HepG2 (cell line): ENCODE data around the gene CARS2. TPM values are rescaled to one million over a fixed set of nuclear protein-coding genes. Genes with fewer than 3 reads are reported as not detected.

ENCODE experiments used
- ATAC-seq: fragments of 200-7000 bp; cut with Tn5 transposase; 3 replicates; pipeline ENCODE4 v1.9.1; 2020; ENCODE audit warnings: mild to moderate bottlenecking, moderate library complexity
- BruUV-seq: library from RNA; stranded (reverse); fragments of 400-500 nt; replicated peaks from 2 replicates; lab custom pipeline; 2021; lab: Mats Ljungman, UMichigan
- CTCF ChIA-PET: fragments of 300-600 bp; formaldehyde crosslinking; extraction: SDS; loops from one replicate; lab custom pipeline; 2021; ENCODE audit warnings: low total read pairs, inconsistent platforms, low intra/inter-chr PET ratio; lab: Yijun Ruan, JAX
- POLR2A ChIA-PET: fragments of 350-600 bp; sonication (Branson Sonifier 250); formaldehyde crosslinking; loops from one replicate; lab custom pipeline; 2020; ENCODE audit warnings: antibody characterized with exemption, inconsistent platforms; lab: Yijun Ruan, JAX
- DNase-seq: peaks from one replicate; pipeline ENCODE4 v3.0.0-alpha.2; 2015; ENCODE audit warnings: low spot score
- FAIRE-seq: peaks from 3 replicates; lab custom pipeline; 2011; peaks lifted over from hg19 to GRCh38; lab: Jason Lieb, UNC
- H2AFZ ChIP-seq: one replicate; pipeline ENCODE4 v1.6.1; 2011; ENCODE audit warnings: low read length, inconsistent platforms
- H3K27ac ChIP-seq: fragments of 300-600 bp; 3 replicates; pipeline ENCODE4 v1.8.0; 2011; ENCODE audit warnings: mixed run types, mild to moderate bottlenecking, mixed read lengths, low read length, inconsistent platforms; ENCODE audit not compliant: insufficient read depth; ENCODE audit errors: extremely low read length
- H3K27me3 ChIP-seq, 2 experiments: fragments of 200-600 bp in 1 of 2; 2 replicates in 1 of 2; 3 replicates in 1 of 2; pipeline versions ENCODE4 v1.6.0 to v1.8.0; 2011; ENCODE audit warnings: low read length in 2 of 2, mild to moderate bottlenecking in 2 of 2, moderate library complexity in 2 of 2, inconsistent platforms in 1 of 2; ENCODE audit not compliant: insufficient read depth in 2 of 2, control insufficient read depth in 1 of 2
- H3K36me3 ChIP-seq, 2 experiments: fragments of 200-600 bp in 1 of 2; replicated peaks in 1 of 2; 2 replicates in 1 of 2; 3 replicates in 1 of 2; pipeline versions ENCODE4 v1.5.1 to v1.8.0; 2011; ENCODE audit warnings: low read length in 2 of 2, inconsistent platforms in 1 of 2; ENCODE audit not compliant: insufficient read depth in 2 of 2, control insufficient read depth in 1 of 2
- H3K4me1 ChIP-seq: 2 replicates; pipeline ENCODE4 v1.5.1; 2012; ENCODE audit warnings: low read length, inconsistent platforms; ENCODE audit not compliant: insufficient read depth
- H3K4me2 ChIP-seq: 2 replicates; pipeline ENCODE4 v1.6.0; 2011; ENCODE audit warnings: low read depth, low read length, inconsistent platforms
- H3K4me3 ChIP-seq, 3 experiments: fragments of 200-600 bp in 1 of 3; sonication (generic), shearing (Covaris generic) in 1 of 3; replicated peaks in 1 of 3; 2 replicates each; pipeline ENCODE4 v1.5.1; 2011 to 2016; ENCODE audit warnings: low read length in 3 of 3, inconsistent platforms in 2 of 3, low read depth in 2 of 3, mild to moderate bottlenecking in 2 of 3, control low read depth in 1 of 3, mixed read lengths in 1 of 3; ENCODE audit not compliant: insufficient read depth in 1 of 3
- H3K79me2 ChIP-seq: one replicate; pipeline ENCODE4 v1.6.1; 2011; ENCODE audit warnings: low read length, inconsistent platforms; ENCODE audit not compliant: insufficient read depth
- H3K9ac ChIP-seq: 2 replicates; pipeline ENCODE4 v1.6.0; 2011; ENCODE audit warnings: mild to moderate bottlenecking, low read depth, low read length, inconsistent platforms; ENCODE audit not compliant: insufficient read depth
- H3K9me3 ChIP-seq: 2 replicates; pipeline ENCODE4 v1.5.1; 2012; ENCODE audit warnings: mild to moderate bottlenecking, low read length
- H4K20me1 ChIP-seq: 2 replicates; pipeline ENCODE4 v1.6.0; 2011; ENCODE audit warnings: inconsistent platforms, mild to moderate bottlenecking, low read length, moderate library complexity; ENCODE audit not compliant: insufficient read depth
- ADNP ChIP-seq: sonication (generic); formaldehyde crosslinking; IDR thresholded peaks from 2 replicates; pipeline ENCODE4 v1.4.0; 2020; ENCODE audit warnings: missing genetic modification reagents
- CREB1 ChIP-seq, 2 experiments: fragments of 450-650 bp in 1 of 2; IDR thresholded peaks; 2 replicates each; pipeline ENCODE4 v1.6.1; 2016 to 2017; ENCODE audit warnings: control low read depth in 1 of 2, mild to moderate bottlenecking in 1 of 2, missing compliant biosample characterization in 1 of 2, missing genetic modification characterization in 1 of 2
- EED ChIP-seq: sonication (generic); formaldehyde crosslinking; IDR thresholded peaks from 2 replicates; pipeline ENCODE4 v1.5.0; 2020; ENCODE audit warnings: mild to moderate bottlenecking, missing genetic modification reagents
- IRF2 ChIP-seq: IDR thresholded peaks from 2 replicates; pipeline ENCODE4 v1.6.1; 2018; ENCODE audit warnings: missing genetic modification reagents, missing compliant biosample characterization
- NAIF1 ChIP-seq: sonication (generic); formaldehyde crosslinking; IDR thresholded peaks from 2 replicates; pipeline ENCODE4 v1.5.0; 2020; ENCODE audit warnings: mild to moderate bottlenecking, missing genetic modification reagents, borderline replicate concordance
- STAG1 ChIP-seq: sonication (generic); formaldehyde crosslinking; IDR thresholded peaks from 2 replicates; pipeline ENCODE4 v1.4.0; 2020; ENCODE audit warnings: missing genetic modification reagents
- TAF1 ChIP-seq: sonication (generic); formaldehyde crosslinking; IDR thresholded peaks from 2 replicates; pipeline ENCODE4 v1.4.0; 2020; ENCODE audit warnings: missing genetic modification reagents
- TEAD2 ChIP-seq: sonication (generic); formaldehyde crosslinking; IDR thresholded peaks from 2 replicates; pipeline ENCODE4 v1.9.0; 2021; ENCODE audit warnings: missing genetic modification reagents
- YEATS2 ChIP-seq: sonication (generic); formaldehyde crosslinking; IDR thresholded peaks from 2 replicates; pipeline ENCODE4 v1.4.0; 2020; ENCODE audit warnings: missing genetic modification reagents, borderline replicate concordance
- ZNF275 ChIP-seq: sonication (generic); formaldehyde crosslinking; IDR thresholded peaks from 2 replicates; pipeline ENCODE4 v1.8.0; 2022; ENCODE audit warnings: missing genetic modification reagents, mild to moderate bottlenecking, inconsistent platforms, borderline replicate concordance
- ZNF337 ChIP-seq: sonication (generic); formaldehyde crosslinking; IDR thresholded peaks from 2 replicates; pipeline ENCODE4 v1.5.1; 2020; ENCODE audit warnings: missing genetic modification reagents, low read depth, mild to moderate bottlenecking, borderline replicate concordance
- ZNF549 ChIP-seq: sonication (generic); formaldehyde crosslinking; IDR thresholded peaks from 2 replicates; pipeline ENCODE4 v1.5.0; 2020; ENCODE audit warnings: missing genetic modification reagents
- ZNF572 ChIP-seq: sonication (generic); formaldehyde crosslinking; IDR thresholded peaks from 2 replicates; pipeline ENCODE4 v1.5.1; 2020; ENCODE audit warnings: mild to moderate bottlenecking, missing genetic modification reagents
- WGBS: methylation state at CpG from one replicate; pipeline ENCODE4 v1.1.6; 2017; ENCODE audit warnings: low lambda C conversion rate; 5-methylcytosine and 5-hydroxymethylcytosine counted together
- in situ Hi-C: cut with HindIII; loops from 2 replicates; pipeline ENCODE4 v1.10.0; 2017; ENCODE audit warnings: low pct_unique_long_range_greater_than_20kb; ENCODE audit not compliant: extremely low pct_ligation_motif_present
- intact Hi-C: fragments of 100-400 bp; cut with micrococcal nuclease; formaldehyde crosslinking; loops from one replicate; pipeline ENCODE4 v1.10.0; 2022; ENCODE audit not compliant: unreplicated experiment
- polyA plus RNA-seq, 8 experiments: library from polyadenylated mRNA; depleted of rRNA in 3 of 8; stranded (reverse) in 7 of 8; unstranded in 1 of 8; fragments of >200 nt; fragmentation: Illumina TruSeq in 4 of 8; extraction: Trizol in 4 of 8; gene quantifications; 2 replicates each; pipeline versions ENCODE4 v1.2.1 to v1.2.3, GENCODE V29; 2011 to 2016; ENCODE audit warnings: low read depth in 4 of 8, missing spikeins in 1 of 8, mixed read lengths in 1 of 8; ENCODE audit not compliant: insufficient read depth in 1 of 8
- total RNA-seq, 5 experiments: library from RNA; depleted of rRNA; stranded (reverse); fragments of >200 nt; fragmentation: Illumina TruSeq; extraction: Trizol; gene quantifications; 2 replicates each; pipeline ENCODE4 v1.2.3, GENCODE V29; 2016; ENCODE audit warnings: low read depth in 1 of 5

The CARS2 gene
- total and polyA plus RNA-seq, 2 of the 13 experiments (the other 11 are each of a cell fraction or from before 2014, with no cell fraction given), result 41.1 to 59.3 TPM

GRCh38 chr13:110746438-110746837, 40.5 kb upstream of the CARS2 start:
- WGBS, result 55% methylated on average over 1 of the region's 1 CpG
- intact Hi-C loops, result no loop called here
- no peaks in the 10 kb centered on the region for H3K36me3 ChIP-seq
- no peak overlapping the region for H2AFZ ChIP-seq
- no peak overlapping the region for H3K4me2 ChIP-seq
- ATAC-seq (no peak), FAIRE-seq (no peak), DNase-seq (no peak)
- no peaks in the 10 kb centered on the region for H3K4me1 ChIP-seq
- in situ Hi-C loops, result no loop called here
- H3K27ac ChIP-seq, result no peak overlapping the region
- no peak overlapping the region for H3K4me3 ChIP-seq
- no peak for TF ChIP-seq ZNF572
- TF ChIP-seq YEATS2 (CRISPR knock-in tag), result no peak
- TF ChIP-seq STAG1 (CRISPR knock-in tag), result no peak
- no peak for TF ChIP-seq TAF1 (CRISPR knock-in tag)
- no peak for TF ChIP-seq EED (CRISPR knock-in tag)
- TF ChIP-seq ZNF275, result no peak
- TF ChIP-seq CREB1 (IDR thresholded peaks at IDR 0.05), result no peak
- TF ChIP-seq CREB1 (CRISPR knock-in tag; IDR thresholded peaks at IDR 0.05), result no peak
- TF ChIP-seq ADNP (CRISPR knock-in tag), result no peak
- no peak for TF ChIP-seq IRF2 (CRISPR knock-in tag)
- no peak for TF ChIP-seq NAIF1 (CRISPR knock-in tag)
- TF ChIP-seq ZNF337, result no peak
- no peak for TF ChIP-seq TEAD2 (CRISPR knock-in tag)
- TF ChIP-seq ZNF549 (CRISPR knock-in tag), result no peak
- no peaks in the 10 kb centered on the region for H3K79me2 ChIP-seq
- no TSS peak for BruUV-seq
- ChIA-PET CTCF (no interaction called here), POLR2A (no interaction called here)
- peaks cover 23% of the 10 kb centered on the region for H3K9me3 ChIP-seq
- H3K27me3 ChIP-seq, result no peaks in the 10 kb centered on the region
- H3K9ac ChIP-seq, result no peak overlapping the region
- no peaks in the 10 kb centered on the region for H4K20me1 ChIP-seq
